KG1 (cell line): ENCODE measurements around the gene PML.
"Not testable (repeated sequence)": the region's sequence is repeated elsewhere in the genome, so short reads cannot be mapped to it uniquely, and the experiment has no call there.

ENCODE experiments used
- DNase-seq: peaks from one replicate; lab custom pipeline; 2025; lab: John Stamatoyannopoulos, UW

Gene PML

GRCh38 chr15:73957785-73958184, 36.7 kb upstream of the PML start:
- DNase-seq = no peak

GRCh38 chr15:73959012-73959581, 35.4 kb upstream of the PML start:
- DNase-seq = no peak

- DNase-seq = no peak
Measured at GRCh38 chr15:73959801-73960200, 34.7 kb upstream of the PML start.

GRCh38 chr15:73960472-73961070, 33.9 kb upstream of the PML start:
- not testable (repeated sequence) for DNase-seq

GRCh38 chr15:73962433-73962832, 32.1 kb upstream of the PML start:
- no peak for DNase-seq

- peak; percentile 86 for DNase-seq
Measured at GRCh38 chr15:73964736-73965093, 29.8 kb upstream of the PML start.

- DNase-seq = no peak
Measured at GRCh38 chr15:73965094-73965757, 29.3 kb upstream of the PML start.

- no peak for DNase-seq
Measured at GRCh38 chr15:73965758-73966113, 28.8 kb upstream of the PML start.

- DNase-seq = no peak
Measured at GRCh38 chr15:73968461-73968860, 26.1 kb upstream of the PML start.

GRCh38 chr15:73969151-73969759, 25.3 kb upstream of the PML start:
- no peak for DNase-seq

GRCh38 chr15:73972984-73973682, 21.4 kb upstream of the PML start:
- DNase-seq = peak; percentile 79

GRCh38 chr15:73973683-73974200, 20.8 kb upstream of the PML start:
- not testable (repeated sequence) for DNase-seq

GRCh38 chr15:73975440-73976125, 18.9 kb upstream of the PML start:
- not testable (repeated sequence) for DNase-seq

- DNase-seq = no peak
Measured at GRCh38 chr15:73978896-73979295, 15.6 kb upstream of the PML start.

- no peak for DNase-seq
Measured at GRCh38 chr15:73979636-73980035, 14.9 kb upstream of the PML start.

GRCh38 chr15:73981761-73982221, 12.7 kb upstream of the PML start:
- DNase-seq = no peak

GRCh38 chr15:73982222-73982962, 12.1 kb upstream of the PML start:
- peak; percentile 65 for DNase-seq

- DNase-seq = no peak
Measured at GRCh38 chr15:73983211-73983727, 11.2 kb upstream of the PML start.

- no peak for DNase-seq
Measured at GRCh38 chr15:73983773-73984172, 10.7 kb upstream of the PML start.

GRCh38 chr15:73984208-73984979, 10.1 kb upstream of the PML start:
- DNase-seq = no peak
